Measurements from ENCODE around the gene FAM180B.

DNA sequence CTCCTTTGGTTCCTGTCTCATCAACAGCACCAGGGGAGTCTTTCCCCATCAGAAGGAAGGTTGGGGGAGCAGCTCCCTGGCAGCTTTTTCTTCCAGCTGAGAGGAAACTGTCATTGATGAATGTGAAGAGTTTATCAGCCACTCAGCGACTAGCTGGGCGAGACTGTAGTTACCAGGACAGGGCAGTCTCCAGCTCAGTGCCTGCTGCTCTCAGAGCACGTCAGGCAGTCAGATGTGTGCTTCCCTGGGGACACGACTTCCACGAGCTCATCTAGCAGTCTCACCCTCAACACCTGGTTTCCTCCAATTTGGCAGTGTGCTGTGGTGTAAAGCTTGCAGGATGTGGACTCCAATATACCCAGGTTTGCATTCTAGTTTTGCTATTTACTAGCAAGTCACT lies 20.3 kb downstream of the FAM180B start:
- no peak for TF ChIP-seq SIN3A (IDR thresholded peaks at IDR 0.05; ENCODE audit: borderline replicate concordance, insufficient read depth, low read length)
- TF ChIP-seq POLR2AphosphoS5 (IDR thresholded peaks at IDR 0.05; ENCODE audit: low read depth, low read length), result no peak

All from PFSK-1 (cell line).